B cell (primary cell): ENCODE measurements around the gene WWP2. TPM values are rescaled to one million over a fixed set of nuclear protein-coding genes. Genes with fewer than 3 reads are reported as not detected.

Experiments
- ATAC-seq: fragments of 200-7000 bp; cut with Tn5 transposase; one replicate; pipeline ENCODE4 v1.10.0; 2021; ENCODE audit warnings: low read depth, mild to moderate bottlenecking, moderate number of reproducible peaks, moderate library complexity
- CTCF ChIA-PET: fragments of 350-600 bp; sonication (Branson Sonifier 250); formaldehyde crosslinking; loops from one replicate; lab custom pipeline; 2021; ENCODE audit warnings: antibody characterized with exemption, inconsistent platforms; lab: Charles Lee
- POLR2A ChIA-PET: fragments of 350-600 bp; sonication (Branson Sonifier 250); formaldehyde crosslinking; loops from one replicate; lab custom pipeline; 2021; ENCODE audit warnings: antibody characterized with exemption; lab: Charles Lee
- DNase-seq: peaks from one replicate; pipeline ENCODE4 v3.0.0; 2013
- H2AFZ ChIP-seq: 2 replicates; pipeline ENCODE4 v1.6.1; 2012; ENCODE audit warnings: mild to moderate bottlenecking, low read depth, low read length; ENCODE audit not compliant: insufficient read depth, poor library complexity, severe bottlenecking
- H3K27ac ChIP-seq, 2 donors: 1 replicate in 1 of 2; 2 replicates in 1 of 2; pipeline ENCODE4 v1.5.1; 2012 to 2013; ENCODE audit warnings: low read length in 2 of 2, mild to moderate bottlenecking in 2 of 2, moderate library complexity in 1 of 2
- H3K27me3 ChIP-seq, 4 experiments: fragments of 200-600 bp in 1 of 4; sonication (generic) in 1 of 4; replicated peaks in 1 of 4; 1 replicate in 2 of 4; 2 replicates in 2 of 4; pipeline versions ENCODE4 v1.6.1 to v1.7.0; 2013 to 2016; ENCODE audit warnings: low read length in 3 of 4, mild to moderate bottlenecking in 2 of 4, mixed read lengths in 1 of 4, moderate library complexity in 1 of 4; ENCODE audit not compliant: insufficient read depth in 4 of 4, control insufficient read depth in 3 of 4; ENCODE audit errors: control extremely low read depth in 1 of 4
- H3K36me3 ChIP-seq, 2 experiments: replicated peaks in 1 of 2; 1 replicate in 1 of 2; 2 replicates in 1 of 2; pipeline versions ENCODE4 v1.6.1 to v1.7.1; 2013; ENCODE audit warnings: low read length in 1 of 2; ENCODE audit not compliant: insufficient read depth in 2 of 2, control insufficient read depth in 1 of 2; ENCODE audit errors: control extremely low read depth in 1 of 2, extremely low read depth in 1 of 2
- H3K4me1 ChIP-seq, 2 donors: fragments of 200-600 bp in 1 of 2; sonication (generic) in 1 of 2; 1 replicate in 1 of 2; 2 replicates in 1 of 2; pipeline versions ENCODE4 v1.5.1 to v1.6.1; 2013 to 2017; ENCODE audit warnings: low read length in 2 of 2; ENCODE audit not compliant: control insufficient read depth in 2 of 2, insufficient read depth in 2 of 2
- H3K4me2 ChIP-seq: replicated peaks from 2 replicates; pipeline ENCODE3; 2012; ENCODE audit warnings: mild to moderate bottlenecking, low read depth, low read length; ENCODE audit not compliant: poor library complexity, severe bottlenecking
- H3K4me3 ChIP-seq, 5 experiments: fragments of 200-600 bp in 1 of 5; sonication (generic) in 1 of 5; 1 replicate in 3 of 5; 2 replicates in 2 of 5; pipeline versions ENCODE4 v1.5.1 to v1.7.0; 2011 to 2016; ENCODE audit warnings: low read length in 4 of 5, mild to moderate bottlenecking in 4 of 5, low read depth in 2 of 5, control low read depth in 1 of 5, moderate library complexity in 1 of 5; ENCODE audit not compliant: insufficient read depth in 1 of 5; ENCODE audit errors: control extremely low read depth in 1 of 5, extremely low read depth in 1 of 5
- H3K79me2 ChIP-seq: fragments of 200-600 bp; sonication (generic); one replicate; pipeline ENCODE4 v1.6.0; 2016; ENCODE audit warnings: low read length; ENCODE audit not compliant: control insufficient read depth, insufficient read depth
- H3K9ac ChIP-seq: fragments of 200-600 bp; sonication (generic); 2 replicates; pipeline ENCODE4 v1.6.1; 2017; ENCODE audit warnings: mild to moderate bottlenecking, low read length, moderate library complexity
- H3K9me3 ChIP-seq, 3 donors: one replicate each; pipeline versions ENCODE4 v1.6.1 to v1.7.1; 2013; ENCODE audit warnings: low read length in 2 of 3; ENCODE audit not compliant: control insufficient read depth in 2 of 3, insufficient read depth in 1 of 3; ENCODE audit errors: control extremely low read depth in 1 of 3
- H4K20me1 ChIP-seq: 2 replicates; pipeline ENCODE4 v1.6.0; 2012; ENCODE audit warnings: mild to moderate bottlenecking, low read length; ENCODE audit not compliant: insufficient read depth, control insufficient read depth, poor library complexity, severe bottlenecking
- H3K27ac Mint-ChIP-seq: one replicate; pipeline ENCODE4 v1.8.0; 2021; ENCODE audit warnings: mixed read lengths
- H3K27me3 Mint-ChIP-seq: one replicate; pipeline ENCODE4 v1.8.0; 2021; ENCODE audit warnings: mixed read lengths
- H3K4me1 Mint-ChIP-seq: one replicate; pipeline ENCODE4 v1.8.0; 2021; ENCODE audit warnings: mixed read lengths
- H3K4me3 Mint-ChIP-seq: one replicate; pipeline ENCODE4 v1.8.0; 2021; ENCODE audit warnings: mixed read lengths
- H3K9me3 Mint-ChIP-seq: one replicate; pipeline ENCODE4 v1.8.0; 2022; ENCODE audit warnings: mixed read lengths; ENCODE audit not compliant: insufficient read depth
- CTCF ChIP-seq: fragments of 200-600 bp; IDR thresholded peaks from one replicate; pipeline ENCODE4 v1.8.0; 2022; ENCODE audit warnings: antibody characterized with exemption, mild to moderate bottlenecking
- EZH2 ChIP-seq: IDR thresholded peaks from 2 replicates; pipeline ENCODE4 v1.6.1; 2012; ENCODE audit warnings: borderline replicate concordance, low read depth, mild to moderate bottlenecking, moderate library complexity, low read length; ENCODE audit not compliant: insufficient read depth, poor library complexity, severe bottlenecking
- WGBS: methylation state at CpG from one replicate; pipeline ENCODE4 v1.1.5; 2013; ENCODE audit warnings: missing lambda C conversion rate; ENCODE audit not compliant: insufficient coverage; 5-methylcytosine and 5-hydroxymethylcytosine counted together
- intact Hi-C: fragments of 100-400 bp; cut with micrococcal nuclease; formaldehyde crosslinking; loops from one replicate; pipeline ENCODE4 v1.10.0; 2022
- polyA plus RNA-seq: library from polyadenylated mRNA; depleted of rRNA; stranded (reverse); fragments of >200 nt; gene quantifications from 2 replicates; pipeline ENCODE4 v1.2.3, GENCODE V29; 2012
- total RNA-seq, 2 donors: library from RNA; stranded (reverse); fragments of 120-200 nt in 1 of 2; gene quantifications; 1 replicate in 1 of 2; 2 replicates in 1 of 2; pipeline versions ENCODE4 v1.2.3 to v1.2.4, GENCODE V29; 2013 to 2022

The WWP2 gene
- total and polyA plus RNA-seq, 2 donors (not counting 1 experiment from before 2014, with no cell fraction given): 33.4 to 105 TPM

- TF ChIP-seq CTCF (no peak), EZH2 (no peak)
- Mint-ChIP-seq H3K27me3 (no peaks in the 10 kb centered on the region), H3K4me1 (no peaks in the 10 kb centered on the region), H3K9me3 (no peaks in the 10 kb centered on the region), H3K4me3 (no peak overlapping the region), H3K27ac (no peak overlapping the region)
- H3K4me2 ChIP-seq: no peak overlapping the region
- H4K20me1 ChIP-seq: no peaks in the 10 kb centered on the region
- peaks cover 4 to 14% of the 10 kb centered on the region in 2 experiments for H3K36me3 ChIP-seq
- intact Hi-C loops: no loop called here
- H3K27ac ChIP-seq: no peak overlapping the region
- ChIA-PET CTCF (no interaction called here), POLR2A (no interaction called here)
- 100% methylated on average over 3 of the region's 5 CpGs for WGBS
- no peaks in the 10 kb centered on the region for H3K79me2 ChIP-seq
- no peaks in the 10 kb centered on the region for H3K27me3 ChIP-seq
- DNase-seq (no peak), ATAC-seq (no peak)
- H3K4me1 ChIP-seq: no peaks in the 10 kb centered on the region
- no peak overlapping the region for H2AFZ ChIP-seq
- no peak overlapping the region for H3K9ac ChIP-seq
- no peaks in the 10 kb centered on the region for H3K9me3 ChIP-seq
- no peak overlapping the region for H3K4me3 ChIP-seq
These were observed 68.0 kb downstream of the WWP2 start for GRCh38 chr16:69830146-69830533.

- CTCF ChIA-PET: no interaction called here
- H2AFZ ChIP-seq: no peak overlapping the region
- 92% methylated on average over 9 of the region's 10 CpGs for WGBS
These were observed 68.5 kb downstream of the WWP2 start for GRCh38 chr16:69830534-69831211.

More at GRCh38 chr16:69830534-69831211, 68.5 kb downstream of the WWP2 start:
- no peak overlapping the region for H3K4me3 ChIP-seq
- no peaks in the 10 kb centered on the region for H3K27me3 Mint-ChIP-seq
- H3K9me3 Mint-ChIP-seq: no peaks in the 10 kb centered on the region
- POLR2A ChIA-PET: no interaction called here
- H3K9me3 ChIP-seq: no peaks in the 10 kb centered on the region
- ATAC-seq (no peak), DNase-seq (no peak)
- intact Hi-C loops: no loop called here
- no peak overlapping the region for H3K9ac ChIP-seq
- no peak overlapping the region for H3K27ac Mint-ChIP-seq
- H3K4me1 ChIP-seq: no peaks in the 10 kb centered on the region
- H3K79me2 ChIP-seq: no peaks in the 10 kb centered on the region
- H3K36me3 ChIP-seq: peaks cover 4 to 18% of the 10 kb centered on the region in 2 experiments
- no peak overlapping the region for H3K4me2 ChIP-seq
- TF ChIP-seq EZH2: no peak
- no peak for TF ChIP-seq CTCF
- H3K27ac ChIP-seq: no peak overlapping the region
- no peaks in the 10 kb centered on the region for H3K27me3 ChIP-seq
- H3K4me1 Mint-ChIP-seq: no peaks in the 10 kb centered on the region
- no peaks in the 10 kb centered on the region for H4K20me1 ChIP-seq
- no peak overlapping the region for H3K4me3 Mint-ChIP-seq
